ENCODE results near the gene FLOT1. TPM values are rescaled to one million over a fixed set of nuclear protein-coding genes. Genes with fewer than 3 reads are reported as not detected.
A peak's percentile ranks its signal among the peaks of the same experiment; 100 is the strongest.

FLOT1 gene
- total RNA-seq, 1 experiment from 2014 or later, result 111 TPM

DNA sequence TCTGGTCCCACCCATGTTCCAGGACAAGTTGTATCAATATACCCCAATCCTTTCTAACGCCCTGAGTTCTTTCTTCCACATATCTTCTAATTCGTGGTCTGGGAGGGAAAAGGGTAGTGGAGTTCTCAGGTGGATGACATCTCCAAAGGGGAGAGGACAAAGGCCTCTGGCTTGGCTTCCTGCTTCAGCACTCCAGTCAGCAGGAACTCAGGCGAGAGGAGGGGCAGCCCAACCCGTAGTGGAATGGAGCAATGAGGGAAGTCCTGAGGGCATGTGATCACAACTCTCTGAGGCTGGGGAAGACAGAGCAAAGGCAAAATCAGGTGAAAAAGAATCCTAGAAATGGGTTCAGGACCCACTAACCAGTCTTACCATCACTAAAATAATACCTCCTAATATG is 42.1 kb downstream of the FLOT1 start:
- Histone ChIP-seq H3K23ac (ENCODE audit: insufficient read length, low read depth, low read length) (no peak overlapping the region), H3K23me2 (ENCODE audit: insufficient read length, low read depth, low read length, poor library complexity, severe bottlenecking) (no peaks in the 10 kb centered on the region), H3K4ac (ENCODE audit: low read depth, low read length) (no peak overlapping the region), H3K4me1 (ENCODE audit: insufficient read depth, low read length) (0 out of 2 replicates have a peak, but pooled peaks cover 2% of the 10 kb centered on the region), H4K20me1 (ENCODE audit: control insufficient read depth, insufficient read depth, insufficient read length) (no peaks in the 10 kb centered on the region), H2AK5ac (ENCODE audit: insufficient read length, low read length) (no peak overlapping the region), H4K91ac (ENCODE audit: insufficient read length, low read depth, low read length) (no peak overlapping the region), H2BK5ac (ENCODE audit: insufficient read length, low read length) (no peak overlapping the region), H2BK120ac (ENCODE audit: low read depth, low read length, poor library complexity, severe bottlenecking) (no peak overlapping the region), H3T11ph (ENCODE audit: low read length) (no peak overlapping the region), H2BK15ac (ENCODE audit: low read depth, low read length) (no peak overlapping the region), H3K9ac (ENCODE audit: extremely low read depth, insufficient read length, low read length) (no peak overlapping the region), H3K27ac (ENCODE audit: insufficient read length, low read depth, low read length) (no peak overlapping the region), H3K9me3 (ENCODE audit: control insufficient read depth, low read depth, low read length) (no peaks in the 10 kb centered on the region), H2BK12ac (ENCODE audit: insufficient read length, low read depth, low read length) (no peak overlapping the region), H3K27me3 (ENCODE audit: insufficient read depth, low read length) (no peaks in the 10 kb centered on the region), H3K56ac (ENCODE audit: insufficient read length, low read depth, low read length) (no peak overlapping the region), H3K14ac (ENCODE audit: insufficient read depth, low read length) (no peak overlapping the region), H3K18ac (ENCODE audit: insufficient read length, low read depth, low read length) (no peak overlapping the region), H4K5ac (ENCODE audit: insufficient read length, low read depth, low read length) (no peak overlapping the region), H4K8ac (replicated peaks; ENCODE audit: insufficient read length, low read depth, low read length) (no peak overlapping the region), H3K79me1 (ENCODE audit: insufficient read depth, low read depth, low read length, poor library complexity, severe bottlenecking) (no peaks in the 10 kb centered on the region), H2BK20ac (ENCODE audit: low read depth, low read length, poor library complexity, severe bottlenecking) (no peak overlapping the region), H2AFZ (ENCODE audit: low read length) (no peak overlapping the region), H3K4me2 (ENCODE audit: insufficient read depth, insufficient read length, low read length) (no peak overlapping the region), H3K79me2 (ENCODE audit: insufficient read depth, low read length) (no peaks in the 10 kb centered on the region)
- H3K36me3 Mint-ChIP-seq (ENCODE audit: insufficient read depth in 1 of 3, low read depth in 3 of 3), result peaks cover 35 to 56% (median 52%) of the 10 kb centered on the region in 3 experiments; a peak in 6 of 7 replicates
- no peaks in the 10 kb centered on the region for H3K27me3 Mint-ChIP-seq (ENCODE audit: low read depth)
- H3K27ac Mint-ChIP-seq, result peak overlapping the region in 1 of 3 experiments; percentile 25; a peak in 1 of 7 replicates
- peaks cover 0 to 4% of the 10 kb centered on the region in 2 experiments; a peak in 2 of 4 replicates for H3K4me1 Mint-ChIP-seq
- H3K4me3 Mint-ChIP-seq, result no peak overlapping the region
- peak; percentile 76 for DNase-seq
- TF ChIP-seq, protein P1, sequence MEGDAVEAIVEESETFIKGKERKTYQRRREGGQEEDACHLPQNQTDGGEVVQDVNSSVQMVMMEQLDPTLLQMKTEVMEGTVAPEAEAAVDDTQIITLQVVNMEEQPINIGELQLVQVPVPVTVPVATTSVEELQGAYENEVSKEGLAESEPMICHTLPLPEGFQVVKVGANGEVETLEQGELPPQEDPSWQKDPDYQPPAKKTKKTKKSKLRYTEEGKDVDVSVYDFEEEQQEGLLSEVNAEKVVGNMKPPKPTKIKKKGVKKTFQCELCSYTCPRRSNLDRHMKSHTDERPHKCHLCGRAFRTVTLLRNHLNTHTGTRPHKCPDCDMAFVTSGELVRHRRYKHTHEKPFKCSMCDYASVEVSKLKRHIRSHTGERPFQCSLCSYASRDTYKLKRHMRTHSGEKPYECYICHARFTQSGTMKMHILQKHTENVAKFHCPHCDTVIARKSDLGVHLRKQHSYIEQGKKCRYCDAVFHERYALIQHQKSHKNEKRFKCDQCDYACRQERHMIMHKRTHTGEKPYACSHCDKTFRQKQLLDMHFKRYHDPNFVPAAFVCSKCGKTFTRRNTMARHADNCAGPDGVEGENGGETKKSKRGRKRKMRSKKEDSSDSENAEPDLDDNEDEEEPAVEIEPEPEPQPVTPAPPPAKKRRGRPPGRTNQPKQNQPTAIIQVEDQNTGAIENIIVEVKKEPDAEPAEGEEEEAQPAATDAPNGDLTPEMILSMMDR (conservative IDR thresholded peaks at IDR 0.05), result no peak
- H3K9me3 Mint-ChIP-seq, result no peaks in the 10 kb centered on the region
- WGBS (ENCODE audit: extremely low coverage, insufficient read length, low lambda C conversion rate), result no CpG with 5 or more reads among the region's 4 CpGs

Data from H9 (cell line).